IMR-90 (cell line): ENCODE data around the gene ERN1. TPM values are rescaled to one million over a fixed set of nuclear protein-coding genes. Genes with fewer than 3 reads are reported as not detected.

Source experiments
- ATAC-seq: fragments of 200-7000 bp; cut with Tn5 transposase; 2 replicates; pipeline ENCODE4 v1.9.1; 2020; ENCODE audit warnings: low read depth, mild to moderate bottlenecking, moderate library complexity
- BruUV-seq: library from RNA; stranded (reverse); fragments of 400-500 nt; replicated peaks from 2 replicates; lab custom pipeline; 2021; lab: Mats Ljungman, UMichigan
- CTCF ChIA-PET: fragments of 300-600 bp; formaldehyde crosslinking; extraction: SDS; loops from one replicate; lab custom pipeline; 2021; ENCODE audit warnings: antibody characterized with exemption; lab: Yijun Ruan, JAX
- POLR2A ChIA-PET: fragments of 300-600 bp; sonication (Branson Sonifier 250); formaldehyde crosslinking; loops from one replicate; lab custom pipeline; 2022; ENCODE audit warnings: antibody characterized with exemption; ENCODE audit not compliant: unreplicated experiment; lab: Charles Lee
- DNase-seq: peaks from one replicate; pipeline ENCODE4 v3.0.0; 2013
- H2AFZ ChIP-seq: replicated peaks from 2 replicates; pipeline ENCODE3; 2013; ENCODE audit warnings: low read length, mild to moderate bottlenecking; ENCODE audit not compliant: poor library complexity
- H2AK5ac ChIP-seq: 2 replicates; pipeline ENCODE4 v1.6.1; 2013; ENCODE audit warnings: low read depth, low read length, inconsistent platforms
- H2AK9ac ChIP-seq: replicated peaks from 2 replicates; pipeline ENCODE3; 2013; ENCODE audit warnings: mild to moderate bottlenecking, low read depth, low read length, moderate library complexity; ENCODE audit not compliant: poor library complexity
- H2BK120ac ChIP-seq: 2 replicates; pipeline ENCODE4 v1.6.1; 2013; ENCODE audit warnings: low read depth, low read length, inconsistent platforms
- H2BK15ac ChIP-seq: 3 replicates; pipeline ENCODE4 v1.6.1; 2013; ENCODE audit warnings: low read depth, low read length, inconsistent platforms
- H2BK20ac ChIP-seq: 2 replicates; pipeline ENCODE4 v1.6.1; 2013; ENCODE audit warnings: low read depth, mild to moderate bottlenecking, inconsistent platforms, low read length, moderate library complexity
- H2BK5ac ChIP-seq: 2 replicates; pipeline ENCODE4 v1.6.1; 2013; ENCODE audit warnings: mild to moderate bottlenecking, low read depth, low read length, inconsistent platforms; ENCODE audit not compliant: poor library complexity, severe bottlenecking
- H3K14ac ChIP-seq: replicated peaks from 2 replicates; pipeline ENCODE4 v1.6.1; 2013; ENCODE audit warnings: low read depth, low read length, inconsistent platforms
- H3K18ac ChIP-seq: 2 replicates; pipeline ENCODE4 v1.6.1; 2013; ENCODE audit warnings: low read depth, low read length, control low read depth
- H3K23ac ChIP-seq: 2 replicates; pipeline ENCODE4 v1.6.1; 2013; ENCODE audit warnings: low read depth, low read length, inconsistent platforms
- H3K27ac ChIP-seq: 2 replicates; pipeline ENCODE4 v1.5.1; 2013; ENCODE audit warnings: mild to moderate bottlenecking, control low read depth, low read length; ENCODE audit not compliant: insufficient read depth
- H3K27me3 ChIP-seq: 2 replicates; pipeline ENCODE4 v1.6.1; 2013; ENCODE audit warnings: low read length; ENCODE audit not compliant: control insufficient read depth, insufficient read depth
- H3K36me3 ChIP-seq: 2 replicates; pipeline ENCODE4 v1.6.1; 2013; ENCODE audit warnings: low read length, mixed read lengths; ENCODE audit not compliant: control insufficient read depth, insufficient read depth
- H3K4ac ChIP-seq: 2 replicates; pipeline ENCODE4 v1.6.1; 2013; ENCODE audit warnings: low read depth, low read length, inconsistent platforms
- H3K4me1 ChIP-seq: 2 replicates; pipeline ENCODE4 v1.6.1; 2013; ENCODE audit warnings: low read length, mixed read lengths; ENCODE audit not compliant: control insufficient read depth, insufficient read depth
- H3K4me2 ChIP-seq: 2 replicates; pipeline ENCODE4 v1.6.1; 2013; ENCODE audit warnings: low read depth, mild to moderate bottlenecking, control low read depth, low read length, moderate library complexity
- H3K4me3 ChIP-seq: 2 replicates; pipeline ENCODE4 v1.5.1; 2013; ENCODE audit warnings: low read depth, mild to moderate bottlenecking, control low read depth, low read length, moderate library complexity; ENCODE audit not compliant: insufficient read depth
- H3K56ac ChIP-seq: 2 replicates; pipeline ENCODE4 v1.6.1; 2013; ENCODE audit warnings: low read length, inconsistent platforms; ENCODE audit not compliant: insufficient read depth; ENCODE audit errors: extremely low read depth
- H3K79me1 ChIP-seq, 2 experiments: 2 replicates each; pipeline ENCODE4 v1.6.1; 2013; ENCODE audit warnings: low read length in 2 of 2, inconsistent platforms in 1 of 2, low read depth in 1 of 2
- H3K9ac ChIP-seq: 2 replicates; pipeline ENCODE4 v1.6.1; 2013; ENCODE audit warnings: low read depth, low read length, control low read depth
- H3K9me1 ChIP-seq: 2 replicates; pipeline ENCODE4 v1.6.1; 2013; ENCODE audit warnings: low read length, inconsistent platforms; ENCODE audit not compliant: insufficient read depth
- H3K9me3 ChIP-seq: 2 replicates; pipeline ENCODE4 v1.6.1; 2013; ENCODE audit warnings: low read length; ENCODE audit not compliant: control insufficient read depth, insufficient read depth
- H4K20me1 ChIP-seq: 2 replicates; pipeline ENCODE4 v1.6.1; 2013; ENCODE audit warnings: low read length, inconsistent platforms; ENCODE audit not compliant: insufficient read depth
- H4K5ac ChIP-seq: 2 replicates; pipeline ENCODE4 v1.6.1; 2013; ENCODE audit warnings: mild to moderate bottlenecking, low read depth, low read length, control low read depth
- H4K8ac ChIP-seq, 2 experiments: 2 replicates each; pipeline ENCODE4 v1.6.1; 2013; ENCODE audit warnings: low read depth in 2 of 2, low read length in 2 of 2, control low read depth in 1 of 2, inconsistent platforms in 1 of 2
- H4K91ac ChIP-seq: 2 replicates; pipeline ENCODE4 v1.6.1; 2013; ENCODE audit warnings: low read depth, low read length, inconsistent platforms; ENCODE audit not compliant: insufficient read depth
- BHLHE40 ChIP-seq: fragments of 150-350 bp; IDR thresholded peaks from 2 replicates; pipeline ENCODE4 v1.6.1; 2016; ENCODE audit warnings: mild to moderate bottlenecking, low read depth, low read length
- CEBPB ChIP-seq: IDR thresholded peaks from 2 replicates; pipeline ENCODE4 v1.6.1; 2012; ENCODE audit warnings: low read depth, low read length, improper control_type of control experiment
- CHD1 ChIP-seq: IDR thresholded peaks from 2 replicates; pipeline ENCODE4 v1.6.1; 2012; ENCODE audit warnings: low read depth, low read length, improper control_type of control experiment
- CTCF ChIP-seq: conservative IDR thresholded peaks from 2 replicates; pipeline ENCODE4 v1.5.1; 2012; ENCODE audit warnings: mild to moderate bottlenecking, low read depth, low read length, improper control_type of control experiment
- ELK1 ChIP-seq: fragments of 150-350 bp; IDR thresholded peaks from 2 replicates; pipeline ENCODE4 v1.6.1; 2016; ENCODE audit warnings: low read depth, mild to moderate bottlenecking, low read length, moderate library complexity, borderline replicate concordance
- FOS ChIP-seq: fragments of 150-350 bp; IDR thresholded peaks from 2 replicates; pipeline ENCODE4 v1.6.1; 2016; ENCODE audit warnings: low read depth, low read length
- MAFK ChIP-seq: IDR thresholded peaks from 2 replicates; pipeline ENCODE4 v1.6.1; 2012; ENCODE audit warnings: low read depth, low read length, improper control_type of control experiment
- MAZ ChIP-seq: IDR thresholded peaks from 2 replicates; pipeline ENCODE4 v1.6.1; 2012; ENCODE audit warnings: low read depth, mild to moderate bottlenecking, low read length, improper control_type of control experiment, moderate library complexity, borderline replicate concordance
- MXI1 ChIP-seq: IDR thresholded peaks from 2 replicates; pipeline ENCODE4 v1.6.1; 2012; ENCODE audit warnings: low read depth, mild to moderate bottlenecking, low read length, moderate library complexity, borderline replicate concordance
- NFE2L2 ChIP-seq: fragments of 150-350 bp; IDR thresholded peaks from 2 replicates; pipeline ENCODE4 v1.6.1; 2016; ENCODE audit warnings: low read depth, mild to moderate bottlenecking, low read length
- POLR2A ChIP-seq: IDR thresholded peaks from 2 replicates; pipeline ENCODE4 v1.6.1; 2012; ENCODE audit warnings: mild to moderate bottlenecking, low read depth, low read length
- RAD21 ChIP-seq: IDR thresholded peaks from 2 replicates; pipeline ENCODE4 v1.6.1; 2012; ENCODE audit warnings: low read length, improper control_type of control experiment
- RCOR1 ChIP-seq: IDR thresholded peaks from 2 replicates; pipeline ENCODE4 v1.6.1; 2012; ENCODE audit warnings: mild to moderate bottlenecking, low read length, improper control_type of control experiment; ENCODE audit not compliant: insufficient replicate concordance
- RFX5 ChIP-seq: IDR thresholded peaks from 2 replicates; pipeline ENCODE4 v1.8.0; 2012; ENCODE audit warnings: low read depth, mild to moderate bottlenecking, low read length, moderate library complexity
- SMC3 ChIP-seq: fragments of 150-350 bp; IDR thresholded peaks from 2 replicates; pipeline ENCODE4 v1.6.1; 2016; ENCODE audit warnings: low read depth, mild to moderate bottlenecking, antibody characterized with exemption, low read length, moderate library complexity
- WGBS, 2 experiments: methylation state at CpG; one replicate each; pipeline versions ENCODE4 v1.1.5 to v1.1.7; 2013; ENCODE audit warnings: missing lambda C conversion rate in 2 of 2; ENCODE audit not compliant: insufficient read length in 1 of 2; ENCODE audit errors: extremely low coverage in 2 of 2; 5-methylcytosine and 5-hydroxymethylcytosine counted together
- dilution Hi-C: fragments of 300-500 bp; cut with HindIII; formaldehyde crosslinking; loops from one replicate; pipeline ENCODE4 v1.14.3; 2018; ENCODE audit warnings: low sequenced_read_pairs; ENCODE audit not compliant: unreplicated experiment
- in situ Hi-C: fragments of 300-500 bp; cut with MboI; formaldehyde crosslinking; loops from 3 replicates; pipeline ENCODE4 v1.14.3; 2019; ENCODE audit warnings: low sequenced_read_pairs, inconsistent platforms, mixed read lengths
- intact Hi-C: fragments of 100-400 bp; cut with micrococcal nuclease; formaldehyde crosslinking; loops from 2 replicates; pipeline ENCODE4 v1.10.0; 2022
- polyA plus RNA-seq, 3 experiments: library from polyadenylated mRNA; depleted of rRNA; stranded (reverse); fragments of >200 nt; gene quantifications; 2 replicates each; pipeline ENCODE4 v1.2.3, GENCODE V29; 2012; ENCODE audit warnings: low replicate concordance in 1 of 3
- total RNA-seq: library from RNA; depleted of rRNA; stranded (reverse); fragments of >200 nt; gene quantifications from 2 replicates; pipeline ENCODE4 v1.2.3, GENCODE V29; 2012
- TF ChIP-seq, protein P1 (sequence below): fragments of 150-350 bp; IDR thresholded peaks from 2 replicates; pipeline ENCODE4 v1.6.1; 2017; ENCODE audit warnings: mild to moderate bottlenecking, antibody characterized with exemption, low read length, low read depth

ERN1 gene
- total and polyA plus RNA-seq, 2 of the 4 experiments (the other 2 are of a cell fraction) = 2.7 to 4.1 TPM

DNA sequence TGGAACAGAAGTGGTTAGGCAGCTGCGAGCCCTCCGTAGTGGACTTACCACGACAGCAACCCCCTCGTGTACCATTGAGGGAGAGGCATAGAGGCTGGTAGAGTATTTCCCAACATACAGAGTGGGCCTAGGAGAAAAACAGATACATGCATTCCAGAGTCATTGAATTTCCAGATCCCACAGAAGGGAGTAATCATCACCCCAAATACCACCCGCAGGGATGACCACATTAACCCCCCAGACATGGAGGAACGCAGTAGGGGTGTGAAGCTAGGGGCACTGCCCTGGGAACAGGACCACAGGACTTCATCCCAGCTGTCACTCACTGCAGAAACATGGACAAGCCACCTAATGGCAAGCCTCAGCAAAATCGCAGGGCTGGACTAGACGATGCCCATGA, 64.8 kb downstream of the ERN1 start:
- Histone ChIP-seq H2BK15ac (no peak overlapping the region), H3K27ac (no peak overlapping the region), H2AFZ (no peak overlapping the region), H3K79me1 (0 out of 4 replicates have a peak, but pooled peaks cover 0 to 3% of the 10 kb centered on the region in 2 experiments), H2AK5ac (no peak overlapping the region), H4K20me1 (no peaks in the 10 kb centered on the region), H2AK9ac (no peak overlapping the region), H3K27me3 (no peaks in the 10 kb centered on the region), H3K9me1 (peaks cover 3% of the 10 kb centered on the region; the same call in 1 of the 2 replicates), H2BK120ac (no peak overlapping the region), H3K4me3 (no peak overlapping the region), H3K36me3 (peaks cover 25% of the 10 kb centered on the region), H3K56ac (no peak overlapping the region), H3K4ac (no peak overlapping the region), H3K4me1 (peaks cover 2% of the 10 kb centered on the region; the same call in 1 of the 2 replicates), H3K4me2 (no peak overlapping the region), H3K23ac (no peak overlapping the region), H3K9me3 (peaks cover 13% of the 10 kb centered on the region), H4K5ac (no peak overlapping the region), H3K9ac (no peak overlapping the region), H2BK5ac (no peak overlapping the region), H4K91ac (no peak overlapping the region), H2BK20ac (no peak overlapping the region), H4K8ac (no peak overlapping the region), H3K18ac (no peak overlapping the region), H3K14ac (no peak overlapping the region)
- CTCF ChIA-PET = interaction anchor here (1.1 kb wide), 1 partner anchor 9 kb away, joined by 4 read pairs; no protein-coding TSS in a partner anchor
- no TSS peak for BruUV-seq
- POLR2A ChIA-PET = no interaction called here
- intact Hi-C loops (no loop called here), in situ Hi-C loops (loop anchor here (5.0 kb wide), 1 partner anchor 62 kb away; no protein-coding TSS in a partner anchor), dilution Hi-C loops (no loop called here)
- no peak for ATAC-seq
- DNase-seq = no peak
- TF ChIP-seq CTCF = no peak
- no peak for TF ChIP-seq CHD1
- no peak for TF ChIP-seq RFX5
- TF ChIP-seq MXI1 = no peak
- TF ChIP-seq, protein P1, sequence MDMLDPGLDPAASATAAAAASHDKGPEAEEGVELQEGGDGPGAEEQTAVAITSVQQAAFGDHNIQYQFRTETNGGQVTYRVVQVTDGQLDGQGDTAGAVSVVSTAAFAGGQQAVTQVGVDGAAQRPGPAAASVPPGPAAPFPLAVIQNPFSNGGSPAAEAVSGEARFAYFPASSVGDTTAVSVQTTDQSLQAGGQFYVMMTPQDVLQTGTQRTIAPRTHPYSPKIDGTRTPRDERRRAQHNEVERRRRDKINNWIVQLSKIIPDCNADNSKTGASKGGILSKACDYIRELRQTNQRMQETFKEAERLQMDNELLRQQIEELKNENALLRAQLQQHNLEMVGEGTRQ = no peak
- TF ChIP-seq BHLHE40 = no peak
- TF ChIP-seq MAZ = no peak
- no peak for TF ChIP-seq ELK1
- TF ChIP-seq FOS = no peak
- no peak for TF ChIP-seq SMC3
- no peak for TF ChIP-seq CEBPB
- no peak for TF ChIP-seq RAD21
- TF ChIP-seq POLR2A = no peak
- TF ChIP-seq MAFK = no peak
- no peak for TF ChIP-seq RCOR1
- TF ChIP-seq NFE2L2 = no peak
- 96% methylated on average over 4 of the region's 8 CpGs; no CpG with 5 or more reads in 1 of the 2 experiments for WGBS, 2 experiments
